Measurements from ENCODE around the gene JARID2.

JARID2 gene

GRCh38 chr6:15329197-15329671, 83.4 kb downstream of the JARID2 start:
- H3K4me3 ChIP-seq (ENCODE audit: low read length in 2 of 2) = no peak overlapping the region
- H3K4me2 ChIP-seq (ENCODE audit: insufficient read depth, low read length, poor library complexity, severe bottlenecking) = no peak overlapping the region
- no peak overlapping the region for H4K8ac ChIP-seq (ENCODE audit: low read depth, low read length)
- no peak overlapping the region for H2BK120ac ChIP-seq (ENCODE audit: low read depth, low read length)
- no peak for DNase-seq (ENCODE audit: low spot score)
- H3K4ac ChIP-seq (ENCODE audit: low read length) = no peak overlapping the region
- no peak overlapping the region for H3K18ac ChIP-seq (ENCODE audit: low read length)
- no CpG with 5 or more reads among the region's 4 CpGs for WGBS, 2 donors (ENCODE audit: extremely low coverage in 2 of 2, insufficient read length in 2 of 2, insufficient replicate concordance in 1 of 2)
- peaks cover 13 to 32% of the 10 kb centered on the region in 2 donors for H3K4me1 ChIP-seq (ENCODE audit: control insufficient read depth in 2 of 2, insufficient read depth in 1 of 2, low read depth in 1 of 2, low read length in 2 of 2)
- H2BK5ac ChIP-seq (ENCODE audit: low read length) = no peak overlapping the region
- peaks cover 6% of the 10 kb centered on the region for H3K79me1 ChIP-seq (ENCODE audit: low read depth, low read length)
- no peaks in the 10 kb centered on the region for H3K27me3 ChIP-seq (ENCODE audit: control insufficient read depth in 3 of 3, insufficient read depth in 3 of 3, low read depth in 1 of 3, low read length in 3 of 3)
- no peak overlapping the region for H2BK15ac ChIP-seq (ENCODE audit: low read length)
- no peak overlapping the region for H2BK12ac ChIP-seq (ENCODE audit: low read length)
- H3K9ac ChIP-seq (ENCODE audit: low read depth, low read length, poor library complexity) = no peak overlapping the region
- no peak overlapping the region for H4K91ac ChIP-seq (ENCODE audit: low read depth, low read length, poor library complexity)
- H3K36me3 ChIP-seq (replicated peaks in 1 of 2; ENCODE audit: control insufficient read depth in 2 of 2, insufficient read depth in 2 of 2, low read length in 2 of 2) = no peaks in the 10 kb centered on the region
- H2AK5ac ChIP-seq (ENCODE audit: low read depth, low read length) = no peak overlapping the region
- no peak overlapping the region for H3K23ac ChIP-seq (ENCODE audit: low read depth, low read length, poor library complexity)
- H3K27ac ChIP-seq (replicated peaks; ENCODE audit: low read length) = no peak overlapping the region
- no peak overlapping the region for H2AFZ ChIP-seq (ENCODE audit: low read length)
- H3K9me3 ChIP-seq (replicated peaks in 1 of 2; ENCODE audit: control insufficient read depth in 2 of 2, insufficient read depth in 1 of 2, low read depth in 1 of 2, low read length in 2 of 2) = no peaks in the 10 kb centered on the region
- H3K14ac ChIP-seq (ENCODE audit: low read length) = no peak overlapping the region

- WGBS, 2 donors (ENCODE audit: extremely low coverage in 2 of 2, insufficient read length in 2 of 2, insufficient replicate concordance in 1 of 2) = no CpG with 5 or more reads among the region's 8 CpGs
Observed at GRCh38 chr6:15330174-15330944, 84.5 kb downstream of the JARID2 start.

GRCh38 chr6:15331143-15331542, 85.3 kb downstream of the JARID2 start:
- H4K8ac ChIP-seq (ENCODE audit: low read depth, low read length) = no peak overlapping the region
- H3K4me1 ChIP-seq (ENCODE audit: control insufficient read depth in 2 of 2, insufficient read depth in 1 of 2, low read depth in 1 of 2, low read length in 2 of 2) = peaks cover 13 to 32% of the 10 kb centered on the region in 2 donors
- H3K14ac ChIP-seq (ENCODE audit: low read length) = no peak overlapping the region
- peaks cover 5% of the 10 kb centered on the region for H3K79me1 ChIP-seq (ENCODE audit: low read depth, low read length)
- DNase-seq (ENCODE audit: low spot score) = no peak
- H3K9me3 ChIP-seq (replicated peaks in 1 of 2; ENCODE audit: control insufficient read depth in 2 of 2, insufficient read depth in 1 of 2, low read depth in 1 of 2, low read length in 2 of 2) = no peaks in the 10 kb centered on the region
- H2BK12ac ChIP-seq (ENCODE audit: low read length) = no peak overlapping the region
- H3K4ac ChIP-seq (ENCODE audit: low read length) = no peak overlapping the region
- no peak overlapping the region for H2AFZ ChIP-seq (ENCODE audit: low read length)
- no peak overlapping the region for H3K9ac ChIP-seq (ENCODE audit: low read depth, low read length, poor library complexity)
- no peaks in the 10 kb centered on the region for H3K27me3 ChIP-seq (ENCODE audit: control insufficient read depth in 3 of 3, insufficient read depth in 3 of 3, low read depth in 1 of 3, low read length in 3 of 3)
- no peak overlapping the region for H2AK5ac ChIP-seq (ENCODE audit: low read depth, low read length)
- no peaks in the 10 kb centered on the region for H3K36me3 ChIP-seq (replicated peaks in 1 of 2; ENCODE audit: control insufficient read depth in 2 of 2, insufficient read depth in 2 of 2, low read length in 2 of 2)
- H2BK15ac ChIP-seq (ENCODE audit: low read length) = no peak overlapping the region
- H4K91ac ChIP-seq (ENCODE audit: low read depth, low read length, poor library complexity) = no peak overlapping the region
- no peak overlapping the region for H3K18ac ChIP-seq (ENCODE audit: low read length)
- no peak overlapping the region for H3K4me3 ChIP-seq (ENCODE audit: low read length in 2 of 2)
- no peak overlapping the region for H3K27ac ChIP-seq (replicated peaks; ENCODE audit: low read length)
- no peak overlapping the region for H3K23ac ChIP-seq (ENCODE audit: low read depth, low read length, poor library complexity)
- H2BK120ac ChIP-seq (ENCODE audit: low read depth, low read length) = no peak overlapping the region
- H3K4me2 ChIP-seq (ENCODE audit: insufficient read depth, low read length, poor library complexity, severe bottlenecking) = no peak overlapping the region
- no peak overlapping the region for H2BK5ac ChIP-seq (ENCODE audit: low read length)

More at GRCh38 chr6:15330174-15330944, 84.5 kb downstream of the JARID2 start:
- H2AFZ ChIP-seq (ENCODE audit: low read length) = no peak overlapping the region
- H4K8ac ChIP-seq (ENCODE audit: low read depth, low read length) = no peak overlapping the region
- DNase-seq (ENCODE audit: low spot score) = no peak
- H4K91ac ChIP-seq (ENCODE audit: low read depth, low read length, poor library complexity) = no peak overlapping the region
- no peaks in the 10 kb centered on the region for H3K27me3 ChIP-seq (ENCODE audit: control insufficient read depth in 3 of 3, insufficient read depth in 3 of 3, low read depth in 1 of 3, low read length in 3 of 3)
- H3K23ac ChIP-seq (ENCODE audit: low read depth, low read length, poor library complexity) = no peak overlapping the region
- no peak overlapping the region for H2AK5ac ChIP-seq (ENCODE audit: low read depth, low read length)
- H3K9ac ChIP-seq (ENCODE audit: low read depth, low read length, poor library complexity) = no peak overlapping the region
- H2BK12ac ChIP-seq (ENCODE audit: low read length) = no peak overlapping the region
- peaks cover 13 to 32% of the 10 kb centered on the region in 2 donors for H3K4me1 ChIP-seq (ENCODE audit: control insufficient read depth in 2 of 2, insufficient read depth in 1 of 2, low read depth in 1 of 2, low read length in 2 of 2)
- no peak overlapping the region for H3K18ac ChIP-seq (ENCODE audit: low read length)
- H3K79me1 ChIP-seq (ENCODE audit: low read depth, low read length) = peaks cover 6% of the 10 kb centered on the region
- no peak overlapping the region for H3K4ac ChIP-seq (ENCODE audit: low read length)
- H2BK5ac ChIP-seq (ENCODE audit: low read length) = no peak overlapping the region
- H3K4me3 ChIP-seq (ENCODE audit: low read length in 2 of 2) = no peak overlapping the region
- no peak overlapping the region for H3K27ac ChIP-seq (replicated peaks; ENCODE audit: low read length)
- H3K9me3 ChIP-seq (replicated peaks in 1 of 2; ENCODE audit: control insufficient read depth in 2 of 2, insufficient read depth in 1 of 2, low read depth in 1 of 2, low read length in 2 of 2) = no peaks in the 10 kb centered on the region
- H2BK120ac ChIP-seq (ENCODE audit: low read depth, low read length) = no peak overlapping the region
- no peak overlapping the region for H3K4me2 ChIP-seq (ENCODE audit: insufficient read depth, low read length, poor library complexity, severe bottlenecking)
- no peak overlapping the region for H2BK15ac ChIP-seq (ENCODE audit: low read length)
- H3K36me3 ChIP-seq (replicated peaks in 1 of 2; ENCODE audit: control insufficient read depth in 2 of 2, insufficient read depth in 2 of 2, low read length in 2 of 2) = no peaks in the 10 kb centered on the region
- no peak overlapping the region for H3K14ac ChIP-seq (ENCODE audit: low read length)

- Histone ChIP-seq H3K27me3 (ENCODE audit: control insufficient read depth in 3 of 3, insufficient read depth in 3 of 3, low read depth in 1 of 3, low read length in 3 of 3) (no peaks in the 10 kb centered on the region), H2BK12ac (ENCODE audit: low read length) (no peak overlapping the region), H3K36me3 (replicated peaks in 1 of 2; ENCODE audit: control insufficient read depth in 2 of 2, insufficient read depth in 2 of 2, low read length in 2 of 2) (no peaks in the 10 kb centered on the region), H3K9ac (ENCODE audit: low read depth, low read length, poor library complexity) (no peak overlapping the region), H3K79me1 (ENCODE audit: low read depth, low read length) (peaks cover 4% of the 10 kb centered on the region), H3K4me2 (ENCODE audit: insufficient read depth, low read length, poor library complexity, severe bottlenecking) (no peak overlapping the region), H4K8ac (ENCODE audit: low read depth, low read length) (no peak overlapping the region), H3K27ac (replicated peaks; ENCODE audit: low read length) (no peak overlapping the region), H3K4ac (ENCODE audit: low read length) (no peak overlapping the region), H2AFZ (ENCODE audit: low read length) (no peak overlapping the region), H2BK120ac (ENCODE audit: low read depth, low read length) (no peak overlapping the region), H3K4me1 (ENCODE audit: control insufficient read depth in 2 of 2, insufficient read depth in 1 of 2, low read depth in 1 of 2, low read length in 2 of 2) (peaks cover 13 to 32% of the 10 kb centered on the region in 2 donors), H2BK15ac (ENCODE audit: low read length) (no peak overlapping the region), H2BK5ac (ENCODE audit: low read length) (no peak overlapping the region), H4K91ac (ENCODE audit: low read depth, low read length, poor library complexity) (no peak overlapping the region), H3K23ac (ENCODE audit: low read depth, low read length, poor library complexity) (no peak overlapping the region), H3K14ac (ENCODE audit: low read length) (no peak overlapping the region), H2AK5ac (ENCODE audit: low read depth, low read length) (no peak overlapping the region), H3K9me3 (replicated peaks in 1 of 2; ENCODE audit: control insufficient read depth in 2 of 2, insufficient read depth in 1 of 2, low read depth in 1 of 2, low read length in 2 of 2) (no peaks in the 10 kb centered on the region), H3K18ac (ENCODE audit: low read length) (no peak overlapping the region), H3K4me3 (ENCODE audit: low read length in 2 of 2) (no peak overlapping the region)
- DNase-seq (ENCODE audit: low spot score) = no peak
- WGBS, 2 donors (ENCODE audit: extremely low coverage in 2 of 2, insufficient read length in 2 of 2, insufficient replicate concordance in 1 of 2) = no CpG with 5 or more reads among the region's 13 CpGs
Observed at GRCh38 chr6:15331629-15332251, 85.9 kb downstream of the JARID2 start.

Measured in neuronal stem cell (in vitro differentiated cells).